Thoracic aorta (tissue), 2 donors: Measurements from ENCODE around the gene TVP23A. TPM values are rescaled to one million over a fixed set of nuclear protein-coding genes. Genes with fewer than 3 reads are reported as not detected.

Experiments
- ATAC-seq: fragments of 150-250 bp; one replicate; pipeline ENCODE4 v1.8.0; 2017; ENCODE audit warnings: low read depth; ENCODE audit not compliant: insufficient number of reproducible peaks, low FRiP score
- DNase-seq: peaks from one replicate; pipeline ENCODE4 v3.0.0-alpha.2; 2020; ENCODE audit warnings: low spot score
- H3K27ac ChIP-seq, 2 donors: fragments of 200-600 bp; sonication (generic); 1 replicate in 1 of 2; 2 replicates in 1 of 2; pipeline ENCODE4 v1.5.1; 2016; ENCODE audit warnings: mild to moderate bottlenecking in 2 of 2, moderate library complexity in 2 of 2
- H3K27me3 ChIP-seq: fragments of 200-600 bp; sonication (generic); replicated peaks from 2 replicates; pipeline ENCODE4 v1.6.0; 2016; ENCODE audit warnings: mild to moderate bottlenecking; ENCODE audit not compliant: insufficient read depth
- H3K36me3 ChIP-seq: fragments of 200-600 bp; sonication (generic); one replicate; pipeline ENCODE4 v1.5.1; 2016
- H3K4me1 ChIP-seq, 2 donors: fragments of 200-600 bp; sonication (generic); 1 replicate in 1 of 2; 2 replicates in 1 of 2; pipeline versions ENCODE4 v1.5.1 to v1.6.0; 2016; ENCODE audit warnings: low read depth in 2 of 2, mild to moderate bottlenecking in 1 of 2; ENCODE audit not compliant: control insufficient read depth in 1 of 2
- H3K4me3 ChIP-seq: fragments of 200-600 bp; sonication (generic); 2 replicates; pipeline ENCODE4 v1.5.1; 2016; ENCODE audit warnings: mild to moderate bottlenecking
- H3K9me3 ChIP-seq: fragments of 200-600 bp; sonication (generic); 2 replicates; pipeline ENCODE4 v1.5.1; 2016
- total RNA-seq, 2 donors: library from RNA; depleted of rRNA; stranded (reverse); fragments of >200 nt; gene quantifications; one replicate each; pipeline versions ENCODE4 v1.1.0 to v1.2.3, GENCODE V29; 2016
- TF ChIP-seq, protein P1 (sequence below): fragments of 200-600 bp; sonication (generic); IDR thresholded peaks from one replicate; pipeline ENCODE4 v1.5.1; 2019; ENCODE audit warnings: antibody characterized with exemption

TVP23A gene
- total RNA-seq, 2 donors from 2014 or later: 1.1 to 1.5 TPM

- no peaks in the 10 kb centered on the region for H3K36me3 ChIP-seq
- no peak overlapping the region for H3K27ac ChIP-seq
- no peaks in the 10 kb centered on the region for H3K9me3 ChIP-seq
- DNase-seq (no peak), ATAC-seq (no peak)
- no peak overlapping the region for H3K4me3 ChIP-seq
- TF ChIP-seq, protein P1, sequence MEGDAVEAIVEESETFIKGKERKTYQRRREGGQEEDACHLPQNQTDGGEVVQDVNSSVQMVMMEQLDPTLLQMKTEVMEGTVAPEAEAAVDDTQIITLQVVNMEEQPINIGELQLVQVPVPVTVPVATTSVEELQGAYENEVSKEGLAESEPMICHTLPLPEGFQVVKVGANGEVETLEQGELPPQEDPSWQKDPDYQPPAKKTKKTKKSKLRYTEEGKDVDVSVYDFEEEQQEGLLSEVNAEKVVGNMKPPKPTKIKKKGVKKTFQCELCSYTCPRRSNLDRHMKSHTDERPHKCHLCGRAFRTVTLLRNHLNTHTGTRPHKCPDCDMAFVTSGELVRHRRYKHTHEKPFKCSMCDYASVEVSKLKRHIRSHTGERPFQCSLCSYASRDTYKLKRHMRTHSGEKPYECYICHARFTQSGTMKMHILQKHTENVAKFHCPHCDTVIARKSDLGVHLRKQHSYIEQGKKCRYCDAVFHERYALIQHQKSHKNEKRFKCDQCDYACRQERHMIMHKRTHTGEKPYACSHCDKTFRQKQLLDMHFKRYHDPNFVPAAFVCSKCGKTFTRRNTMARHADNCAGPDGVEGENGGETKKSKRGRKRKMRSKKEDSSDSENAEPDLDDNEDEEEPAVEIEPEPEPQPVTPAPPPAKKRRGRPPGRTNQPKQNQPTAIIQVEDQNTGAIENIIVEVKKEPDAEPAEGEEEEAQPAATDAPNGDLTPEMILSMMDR: no peak
- peaks cover 0 to 6% of the 10 kb centered on the region in 2 donors for H3K4me1 ChIP-seq
- no peaks in the 10 kb centered on the region for H3K27me3 ChIP-seq
Observed at GRCh38 chr16:10836174-10836853, 17.7 kb upstream of the TVP23A start.

DNA sequence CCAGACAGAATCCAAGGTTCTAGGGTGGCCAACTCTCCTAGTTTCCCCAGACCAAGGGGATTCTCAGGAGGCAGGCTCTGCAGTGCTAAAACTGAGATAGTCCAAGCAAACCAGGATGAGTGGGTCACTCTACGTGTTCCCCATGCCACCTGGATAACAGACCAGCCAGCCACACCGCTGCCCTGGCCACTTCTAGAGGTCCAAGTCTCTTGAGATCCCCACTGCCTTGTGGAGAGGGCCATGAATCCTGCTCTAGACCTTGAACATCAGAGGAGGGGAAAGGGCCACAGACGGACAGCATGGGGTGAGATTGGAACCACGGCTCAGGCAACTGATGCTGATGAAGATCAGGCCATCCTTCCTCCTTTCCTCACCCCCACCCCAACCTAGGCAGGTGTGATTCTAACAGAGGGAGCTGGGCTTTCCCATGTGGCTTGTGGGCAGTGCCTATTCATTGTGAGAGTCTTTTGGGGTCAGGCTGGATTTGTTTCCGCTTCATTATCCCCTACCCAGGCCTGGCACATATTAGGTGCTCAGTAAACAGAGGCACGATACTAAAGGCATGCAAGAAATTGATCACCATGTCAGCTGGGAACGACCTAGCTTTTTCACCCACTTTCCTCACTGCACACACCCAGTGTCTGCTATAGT, 16.8 kb upstream of the TVP23A start:
- Histone ChIP-seq H3K4me3 (no peak overlapping the region), H3K27me3 (no peaks in the 10 kb centered on the region), H3K4me1 (peaks cover 0 to 6% of the 10 kb centered on the region in 2 donors), H3K9me3 (no peaks in the 10 kb centered on the region), H3K36me3 (no peaks in the 10 kb centered on the region), H3K27ac (no peak overlapping the region)
- ATAC-seq (no peak), DNase-seq (no peak)
- TF ChIP-seq, protein P1: no peak

DNA sequence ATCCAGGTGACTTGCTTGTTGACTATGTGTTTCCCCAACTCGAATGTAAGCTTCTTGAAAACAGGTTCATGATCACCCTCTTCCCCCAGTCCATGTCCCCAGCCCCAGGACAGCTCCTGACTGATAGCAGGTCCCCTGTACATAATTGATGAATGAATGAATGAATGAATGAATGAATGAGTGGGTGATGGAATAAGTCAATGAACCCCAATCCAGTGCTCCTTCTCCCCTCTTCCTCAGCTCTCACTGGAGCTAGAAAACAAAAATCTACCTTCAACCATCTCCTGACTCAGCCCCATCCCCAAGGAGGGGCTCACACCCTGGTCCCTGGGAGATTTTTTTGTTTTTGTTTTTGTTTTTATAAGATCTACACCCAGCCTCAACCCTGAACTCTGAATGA, 16.2 kb upstream of the TVP23A start:
- H3K4me3 ChIP-seq: no peak overlapping the region
- DNase-seq (no peak), ATAC-seq (no peak)
- peaks cover 0 to 8% of the 10 kb centered on the region in 2 donors for H3K4me1 ChIP-seq
- TF ChIP-seq, protein P1: no peak
- H3K36me3 ChIP-seq: no peaks in the 10 kb centered on the region
- no peaks in the 10 kb centered on the region for H3K9me3 ChIP-seq
- no peak overlapping the region for H3K27ac ChIP-seq
- no peaks in the 10 kb centered on the region for H3K27me3 ChIP-seq

DNA sequence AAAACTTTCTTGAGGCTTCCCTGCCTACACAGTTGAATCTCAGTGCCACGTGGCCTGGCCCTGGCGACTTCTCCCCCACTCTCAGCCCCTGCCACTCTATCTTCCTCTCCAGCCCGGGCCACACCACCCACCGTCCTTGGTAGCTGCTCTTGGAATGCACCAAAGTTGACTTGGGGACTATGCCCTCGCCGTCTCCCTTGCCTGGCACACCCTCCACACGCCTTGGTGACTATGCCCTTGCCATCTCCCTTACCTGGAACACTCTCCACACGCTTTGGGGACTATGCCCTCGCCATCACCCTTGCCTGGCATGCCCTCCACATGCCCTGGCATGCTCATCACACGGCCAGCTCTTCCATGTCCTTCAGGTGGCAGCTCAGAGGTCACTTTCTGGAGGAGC, 15.5 kb upstream of the TVP23A start:
- no peaks in the 10 kb centered on the region for H3K9me3 ChIP-seq
- H3K4me3 ChIP-seq: no peak overlapping the region
- H3K27ac ChIP-seq: no peak overlapping the region
- ATAC-seq (no peak), DNase-seq (no peak)
- no peaks in the 10 kb centered on the region for H3K36me3 ChIP-seq
- no peaks in the 10 kb centered on the region for H3K27me3 ChIP-seq
- TF ChIP-seq, protein P1: no peak
- peaks cover 4 to 15% of the 10 kb centered on the region in 2 donors for H3K4me1 ChIP-seq

DNA sequence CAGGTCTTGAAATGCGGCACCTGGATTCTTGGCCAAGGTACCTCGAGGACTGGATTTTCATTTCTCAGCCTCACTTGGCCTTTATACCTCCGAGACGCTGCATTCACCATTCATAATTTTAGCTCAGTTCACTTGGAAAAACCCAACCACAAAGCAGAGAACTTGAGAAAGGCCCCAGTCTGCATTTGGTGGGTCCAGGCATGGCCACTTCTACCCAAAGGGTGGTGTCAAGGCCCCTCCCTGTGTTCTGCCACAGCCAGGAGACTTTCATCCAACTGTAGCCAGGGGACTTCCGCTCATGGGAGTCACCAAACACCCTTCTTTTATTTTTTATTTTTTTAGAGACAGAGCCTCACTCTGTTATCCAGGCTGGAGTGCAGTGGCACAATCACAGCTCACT, 14.7 kb upstream of the TVP23A start:
- TF ChIP-seq, protein P1: no peak
- DNase-seq (no peak), ATAC-seq (no peak)
- Histone ChIP-seq H3K36me3 (no peaks in the 10 kb centered on the region), H3K9me3 (no peaks in the 10 kb centered on the region), H3K4me1 (peaks cover 10 to 23% of the 10 kb centered on the region in 2 donors), H3K4me3 (no peak overlapping the region), H3K27ac (no peak overlapping the region), H3K27me3 (no peaks in the 10 kb centered on the region)
